ENCODE measurements around the gene CEBPZOS.

Gene CEBPZOS

DNA sequence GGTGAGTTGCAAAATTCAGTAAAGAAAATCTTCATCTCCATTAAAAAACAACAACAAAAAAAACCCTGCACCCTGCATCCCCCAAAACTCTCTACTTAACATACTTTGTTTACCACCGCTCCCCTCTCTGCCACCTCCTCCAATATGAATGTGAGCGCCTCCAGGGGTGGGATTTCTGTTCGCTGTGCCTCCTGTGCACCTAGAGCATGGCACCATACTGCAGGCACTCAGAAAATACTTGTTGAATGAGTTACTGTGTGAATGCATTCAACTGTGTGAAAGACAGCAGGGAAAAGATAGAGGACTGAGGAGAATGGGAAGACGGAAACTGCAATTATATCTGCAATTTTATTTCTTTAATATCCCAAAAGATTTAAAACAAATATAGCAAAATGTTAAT, 30.6 kb downstream of the CEBPZOS start:
- no peak for DNase-seq (ENCODE audit: low spot score)
- TF ChIP-seq, protein P1, sequence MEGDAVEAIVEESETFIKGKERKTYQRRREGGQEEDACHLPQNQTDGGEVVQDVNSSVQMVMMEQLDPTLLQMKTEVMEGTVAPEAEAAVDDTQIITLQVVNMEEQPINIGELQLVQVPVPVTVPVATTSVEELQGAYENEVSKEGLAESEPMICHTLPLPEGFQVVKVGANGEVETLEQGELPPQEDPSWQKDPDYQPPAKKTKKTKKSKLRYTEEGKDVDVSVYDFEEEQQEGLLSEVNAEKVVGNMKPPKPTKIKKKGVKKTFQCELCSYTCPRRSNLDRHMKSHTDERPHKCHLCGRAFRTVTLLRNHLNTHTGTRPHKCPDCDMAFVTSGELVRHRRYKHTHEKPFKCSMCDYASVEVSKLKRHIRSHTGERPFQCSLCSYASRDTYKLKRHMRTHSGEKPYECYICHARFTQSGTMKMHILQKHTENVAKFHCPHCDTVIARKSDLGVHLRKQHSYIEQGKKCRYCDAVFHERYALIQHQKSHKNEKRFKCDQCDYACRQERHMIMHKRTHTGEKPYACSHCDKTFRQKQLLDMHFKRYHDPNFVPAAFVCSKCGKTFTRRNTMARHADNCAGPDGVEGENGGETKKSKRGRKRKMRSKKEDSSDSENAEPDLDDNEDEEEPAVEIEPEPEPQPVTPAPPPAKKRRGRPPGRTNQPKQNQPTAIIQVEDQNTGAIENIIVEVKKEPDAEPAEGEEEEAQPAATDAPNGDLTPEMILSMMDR (IDR thresholded peaks at IDR 0.05; ENCODE audit: extremely low read depth, missing control alignments): no peak

DNA sequence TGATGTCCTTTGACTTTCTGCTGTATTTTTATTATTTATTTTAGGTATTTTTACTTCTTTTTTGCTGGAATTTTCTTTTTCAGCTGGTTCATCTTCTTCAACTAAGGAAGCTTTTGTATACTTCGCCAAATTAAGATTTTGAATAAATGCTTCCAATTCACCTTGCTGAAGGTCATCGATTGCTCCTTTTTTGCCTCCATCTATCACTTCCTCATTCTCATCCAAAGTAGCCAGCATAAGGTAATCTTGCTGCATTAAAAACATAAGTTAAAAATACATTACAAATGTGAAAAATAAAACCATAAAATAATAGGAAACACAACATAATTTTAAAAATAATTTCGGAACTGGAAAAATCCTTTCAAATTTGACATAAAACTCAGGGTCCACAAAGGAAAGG, 32.5 kb downstream of the CEBPZOS start:
- TF ChIP-seq, protein P1 (IDR thresholded peaks at IDR 0.05; ENCODE audit: extremely low read depth, missing control alignments): no peak
- DNase-seq (ENCODE audit: low spot score): no peak

DNA sequence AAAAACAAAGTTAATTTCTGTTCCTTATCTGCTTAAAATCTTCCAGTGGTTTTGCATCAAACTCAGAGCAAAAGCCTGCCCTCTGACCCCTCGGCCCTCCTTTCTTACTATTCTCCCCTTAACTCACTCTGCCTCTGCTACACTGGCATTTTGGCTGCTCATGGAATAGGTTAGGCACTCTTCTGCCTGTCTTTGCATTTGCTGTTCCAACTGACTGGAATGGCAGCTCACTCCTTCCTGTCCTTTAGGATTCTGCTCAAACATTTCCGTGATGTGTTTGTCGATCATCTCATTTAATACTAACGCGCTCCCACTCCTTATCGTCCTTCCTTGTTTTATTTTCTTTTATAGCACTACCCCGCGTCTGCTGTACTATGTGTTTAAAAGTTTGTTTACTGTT, 34.3 kb downstream of the CEBPZOS start:
- TF ChIP-seq, protein P1 (IDR thresholded peaks at IDR 0.05; ENCODE audit: extremely low read depth, missing control alignments): no peak
- no peak for DNase-seq (ENCODE audit: low spot score)

DNA sequence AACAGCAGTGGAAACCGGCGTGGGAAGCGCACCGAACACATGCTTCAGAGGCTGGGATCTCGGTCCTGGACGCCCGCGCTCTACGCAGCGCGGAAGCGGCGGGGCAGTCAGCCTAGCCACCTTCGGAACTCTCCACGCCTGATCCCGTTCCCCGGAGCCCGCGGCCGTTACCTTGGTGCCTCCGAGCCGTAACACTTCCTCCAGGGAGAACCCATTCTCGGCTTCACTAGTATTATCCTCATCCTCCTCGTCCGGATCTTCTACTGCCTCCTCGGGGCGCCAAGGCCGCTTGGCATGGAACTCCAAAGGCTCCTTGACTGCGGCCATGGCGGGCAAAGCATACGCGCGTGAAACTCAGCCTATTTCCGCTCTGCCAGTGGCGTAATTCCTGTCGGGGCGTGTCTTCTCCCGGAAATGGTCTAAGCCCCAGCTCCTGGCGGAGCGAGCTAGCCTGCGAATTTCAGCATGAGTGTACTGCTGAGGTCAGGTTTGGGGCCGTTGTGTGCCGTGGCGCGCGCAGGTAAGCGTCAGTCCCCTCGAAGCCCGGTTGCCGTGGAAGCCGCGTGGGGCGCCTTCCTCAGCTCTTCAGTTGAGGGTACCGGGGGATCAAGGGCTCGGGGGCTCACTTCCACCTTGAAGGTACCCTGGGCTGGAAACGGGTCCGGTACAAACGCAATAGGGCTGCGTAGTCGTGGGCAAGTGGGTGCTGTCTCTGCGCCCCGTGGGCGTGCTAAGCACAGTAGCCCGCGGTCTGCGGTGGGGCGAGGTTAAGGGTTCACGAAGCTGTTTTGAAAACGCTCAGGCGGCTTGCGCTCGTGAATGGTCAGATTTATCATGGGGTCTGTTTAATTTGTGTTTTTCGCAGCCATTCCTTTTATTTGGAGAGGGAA, 35.2 kb downstream of the CEBPZOS start, which contains the start of the genes CEBPZ and NDUFAF7:
Gene CEBPZ (minus strand): TSS at position 356 of the 890 bp plus-strand sequence. CDS start 29 bp downstream, at position 327.
Gene NDUFAF7 (plus strand): TSS at position 418 of the 890 bp plus-strand sequence. CDS start 48 bp downstream, at position 466.
- TF ChIP-seq, protein P1 (IDR thresholded peaks at IDR 0.05; ENCODE audit: extremely low read depth, missing control alignments): no peak
- peak; percentile 87 for DNase-seq (ENCODE audit: low spot score)

DNA sequence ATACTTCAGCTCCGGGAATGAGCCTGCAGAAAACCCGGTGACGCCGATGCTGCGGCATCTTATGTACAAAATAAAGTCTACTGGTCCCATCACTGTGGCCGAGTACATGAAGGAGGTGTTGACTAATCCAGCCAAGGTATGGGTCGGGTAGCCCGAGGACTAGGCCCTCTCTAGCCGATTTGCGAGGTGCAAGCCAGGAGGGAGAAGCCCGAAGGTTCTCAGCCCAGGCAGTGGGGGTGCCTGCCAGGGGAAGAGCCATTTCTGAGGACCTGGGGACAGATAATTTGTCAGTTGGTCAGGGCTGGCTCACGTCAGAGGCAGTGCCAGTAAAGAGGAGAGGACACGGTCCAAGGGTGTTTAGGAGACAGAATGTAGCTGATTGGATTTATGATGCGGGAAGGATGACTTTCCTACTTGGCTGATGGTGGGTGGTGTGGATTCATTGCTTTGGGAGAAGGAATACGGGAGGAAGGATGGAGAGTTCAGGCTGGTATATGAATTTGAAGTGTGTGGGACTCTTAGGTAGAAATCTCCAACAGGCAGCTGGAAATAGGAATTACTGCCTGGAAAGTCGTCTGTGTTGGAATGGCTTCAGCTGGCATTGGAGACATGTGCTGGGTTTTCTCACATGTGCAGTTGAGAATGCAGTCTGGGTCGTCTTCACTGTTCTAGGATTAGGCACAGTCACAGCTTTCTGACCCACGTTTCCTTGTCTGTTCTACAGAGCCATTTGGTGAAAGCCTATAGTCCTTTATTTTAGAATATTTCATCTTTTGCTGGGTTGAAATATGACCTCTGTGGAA, 36.0 kb downstream of the CEBPZOS start:
- TF ChIP-seq, protein P1 (IDR thresholded peaks at IDR 0.05; ENCODE audit: extremely low read depth, missing control alignments): no peak
- DNase-seq (ENCODE audit: low spot score): peak; percentile 16

DNA sequence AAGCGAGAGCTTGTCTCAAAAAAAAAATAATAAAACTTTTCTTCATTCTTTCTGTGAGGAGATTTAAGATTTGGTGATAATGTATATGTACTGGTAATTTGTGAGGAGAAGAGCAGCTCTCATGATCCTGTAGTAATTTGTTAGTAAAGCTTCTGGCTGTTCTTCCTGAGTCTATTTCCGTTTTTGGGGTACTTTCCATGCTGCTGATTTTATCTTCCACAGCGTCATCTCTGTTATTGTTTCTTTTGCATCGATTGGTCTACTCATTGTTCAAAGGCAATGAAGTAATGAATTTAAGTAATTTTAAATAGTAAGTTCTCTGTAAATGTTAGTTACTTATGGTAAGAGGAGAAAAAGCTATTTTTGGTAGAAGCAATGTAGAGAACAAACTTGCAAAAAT, 47.1 kb downstream of the CEBPZOS start:
- TF ChIP-seq, protein P1 (IDR thresholded peaks at IDR 0.05; ENCODE audit: extremely low read depth, missing control alignments): no peak
- no peak for DNase-seq (ENCODE audit: low spot score)

DNA sequence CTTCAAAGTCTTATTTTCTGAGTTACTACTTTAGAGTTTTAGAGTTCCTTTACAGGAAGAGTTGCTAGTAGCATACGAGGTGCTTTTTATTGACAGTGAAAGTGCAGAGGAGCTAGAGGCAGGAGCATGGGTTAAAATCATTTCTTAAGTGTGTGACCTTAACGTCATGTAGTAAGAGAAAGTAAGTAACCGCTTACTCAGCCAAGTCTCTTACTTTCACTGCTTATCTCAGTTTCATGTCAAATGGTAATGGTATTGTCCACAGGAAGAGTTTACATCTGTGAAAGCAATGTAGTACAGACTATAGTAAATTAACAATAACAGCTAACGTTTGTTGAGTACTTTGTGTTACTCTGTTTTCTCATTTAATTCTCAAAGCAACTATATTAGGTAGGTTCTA, 47.7 kb downstream of the CEBPZOS start:
- TF ChIP-seq, protein P1 (IDR thresholded peaks at IDR 0.05; ENCODE audit: extremely low read depth, missing control alignments): no peak
- peak; percentile 47 for DNase-seq (ENCODE audit: low spot score)
